ENCODE data around the gene DCAF11. TPM values are rescaled to one million over a fixed set of nuclear protein-coding genes. Genes with fewer than 3 reads are reported as not detected.

The DCAF11 gene
- total RNA-seq, 6 donors from 2014 or later, result 68.4 to 138 (median 95.0) TPM

DNA sequence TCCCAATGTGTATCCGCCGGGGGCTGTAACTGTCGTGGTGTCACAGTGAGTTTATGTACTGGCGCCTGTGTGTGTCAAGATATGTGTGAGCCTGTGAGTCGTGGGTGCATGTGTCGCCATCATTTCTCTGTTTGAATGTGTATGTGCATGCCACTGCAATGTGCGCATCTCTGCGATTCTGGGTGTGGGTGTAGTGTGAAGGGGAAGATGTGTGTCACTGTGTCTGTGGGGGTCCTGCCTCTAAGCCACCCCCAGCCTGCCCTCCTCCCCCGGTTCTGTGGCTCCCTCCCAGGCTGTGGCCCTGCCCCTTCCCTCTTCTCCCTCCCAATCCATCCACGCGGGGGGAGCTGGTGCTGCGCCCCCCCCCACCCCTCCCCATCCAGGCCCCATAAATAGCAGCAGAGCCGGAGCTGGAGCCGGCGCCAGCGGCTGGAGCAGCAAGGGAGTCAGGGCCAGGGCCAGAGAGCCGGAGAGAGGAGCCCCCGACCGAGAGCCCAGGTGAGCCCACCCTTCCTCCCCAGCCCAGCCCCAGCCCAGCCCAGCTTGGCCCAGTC lies 43.4 kb upstream of the DCAF11 start, which contains the start of gene CPNE6:
Gene CPNE6, plus strand, starts transcription at position 419 of the 554 bp plus-strand sequence. CDS start 1,375 bp downstream, outside the sequence.
- H3K4me3 ChIP-seq, result no peak within 1 kb of the TSS

DNA sequence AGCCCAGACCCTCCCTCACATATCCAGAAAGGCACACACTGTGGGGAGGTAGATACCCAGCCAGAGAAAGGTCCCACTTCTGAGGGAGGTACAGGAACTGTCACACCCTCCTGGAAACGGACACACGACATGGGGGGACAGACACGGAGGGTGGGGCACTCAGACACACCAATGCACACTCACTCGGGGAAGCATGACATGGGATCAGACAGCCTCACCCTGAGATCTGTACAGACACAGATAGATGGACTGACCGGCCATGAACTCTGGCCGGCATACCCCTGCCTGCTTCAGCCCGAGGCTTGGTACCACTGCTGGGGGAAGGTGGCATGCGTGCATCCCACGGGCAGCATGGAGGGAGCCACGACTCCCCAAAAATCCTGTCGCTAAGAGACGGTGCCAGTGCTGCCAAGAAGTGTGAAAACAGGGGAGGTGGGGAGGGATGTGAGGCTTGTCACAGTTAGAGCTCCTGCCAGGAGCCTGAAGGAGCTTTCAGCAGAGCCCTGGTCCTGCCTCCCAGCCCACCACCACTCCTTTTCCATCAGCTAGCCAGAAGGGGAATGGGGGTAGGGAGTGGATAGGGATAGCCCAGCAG lies 42.6 kb upstream of the DCAF11 start:
- Histone ChIP-seq H3K4me3 (no peak overlapping the region), H3K4me1 (peaks cover 0 to 4% (median 2%) of the 10 kb centered on the region in 4 donors), H3K27me3 (no peaks in the 10 kb centered on the region), H3K36me3 (no peaks in the 10 kb centered on the region), H3K27ac (no peak overlapping the region), H3K9me3 (no peaks in the 10 kb centered on the region)
- DNase-seq (no peak), ATAC-seq (ENCODE audit: low FRiP score in 2 of 2) (no peak)
- whole genome bisulfite sequencing, 2 donors, result 44 to 64% methylated on average over 4 to 12 of the region's 12 CpGs
- TF ChIP-seq POLR2A (IDR thresholded peaks at IDR 0.05) (no peak), EP300 (IDR thresholded peaks at IDR 0.05) (no peak), POLR2AphosphoS5 (IDR thresholded peaks at IDR 0.05) (no peak)
- TF ChIP-seq, protein P1, sequence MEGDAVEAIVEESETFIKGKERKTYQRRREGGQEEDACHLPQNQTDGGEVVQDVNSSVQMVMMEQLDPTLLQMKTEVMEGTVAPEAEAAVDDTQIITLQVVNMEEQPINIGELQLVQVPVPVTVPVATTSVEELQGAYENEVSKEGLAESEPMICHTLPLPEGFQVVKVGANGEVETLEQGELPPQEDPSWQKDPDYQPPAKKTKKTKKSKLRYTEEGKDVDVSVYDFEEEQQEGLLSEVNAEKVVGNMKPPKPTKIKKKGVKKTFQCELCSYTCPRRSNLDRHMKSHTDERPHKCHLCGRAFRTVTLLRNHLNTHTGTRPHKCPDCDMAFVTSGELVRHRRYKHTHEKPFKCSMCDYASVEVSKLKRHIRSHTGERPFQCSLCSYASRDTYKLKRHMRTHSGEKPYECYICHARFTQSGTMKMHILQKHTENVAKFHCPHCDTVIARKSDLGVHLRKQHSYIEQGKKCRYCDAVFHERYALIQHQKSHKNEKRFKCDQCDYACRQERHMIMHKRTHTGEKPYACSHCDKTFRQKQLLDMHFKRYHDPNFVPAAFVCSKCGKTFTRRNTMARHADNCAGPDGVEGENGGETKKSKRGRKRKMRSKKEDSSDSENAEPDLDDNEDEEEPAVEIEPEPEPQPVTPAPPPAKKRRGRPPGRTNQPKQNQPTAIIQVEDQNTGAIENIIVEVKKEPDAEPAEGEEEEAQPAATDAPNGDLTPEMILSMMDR (IDR thresholded peaks at IDR 0.05), result no peak

More for the DNA sequence above, 43.4 kb upstream of the DCAF11 start, which contains the start of gene CPNE6:
- no peaks in the 10 kb centered on the region for H3K9me3 ChIP-seq
- WGBS, 2 donors, result 58 to 62% methylated on average over 10 to 18 of the region's 19 CpGs
- DNase-seq, result no peak
- TF ChIP-seq, protein P1 (IDR thresholded peaks at IDR 0.05), result no peak
- TF ChIP-seq POLR2AphosphoS5 (IDR thresholded peaks at IDR 0.05) (no peak), EP300 (IDR thresholded peaks at IDR 0.05) (no peak), POLR2A (IDR thresholded peaks at IDR 0.05) (no peak)
- no peak within 1 kb of the TSS for H3K27ac ChIP-seq
- peaks cover 0 to 4% (median 2%) of the 10 kb centered on the region in 4 donors for H3K4me1 ChIP-seq
- no peaks in the 10 kb centered on the region for H3K36me3 ChIP-seq
- no peaks in the 10 kb centered on the region for H3K27me3 ChIP-seq
- no peak for ATAC-seq (ENCODE audit: low FRiP score in 2 of 2)

DNA sequence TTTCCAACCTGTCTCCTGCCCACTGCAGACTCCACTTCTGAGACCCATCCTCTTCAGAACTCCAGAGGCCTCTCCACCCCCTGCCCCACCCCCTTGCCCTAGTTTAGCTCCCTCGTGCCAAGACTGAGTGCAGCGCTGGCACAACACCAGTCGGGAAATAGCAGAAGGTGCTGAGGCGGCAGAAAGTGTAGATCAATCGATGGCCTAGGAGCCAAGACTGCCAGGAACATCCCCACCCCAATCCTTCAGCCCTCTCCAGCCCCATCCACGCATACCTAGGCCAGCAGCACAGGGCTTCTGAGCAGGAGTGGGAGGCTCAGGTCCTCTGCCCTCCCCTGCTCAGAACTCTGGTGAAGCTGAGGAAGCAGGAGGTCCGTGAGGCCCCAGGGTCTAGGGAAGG lies 42.1 kb upstream of the DCAF11 start:
- TF ChIP-seq POLR2AphosphoS5 (IDR thresholded peaks at IDR 0.05), result no peak
- TF ChIP-seq, protein P1 (IDR thresholded peaks at IDR 0.05), result no peak
- no peak for TF ChIP-seq EP300 (IDR thresholded peaks at IDR 0.05)
- no peak for TF ChIP-seq POLR2A (IDR thresholded peaks at IDR 0.05)
- Histone ChIP-seq H3K9me3 (no peaks in the 10 kb centered on the region), H3K36me3 (no peaks in the 10 kb centered on the region), H3K27ac (no peak overlapping the region), H3K4me1 (peaks cover 0 to 4% (median 2%) of the 10 kb centered on the region in 4 donors), H3K4me3 (no peak overlapping the region), H3K27me3 (no peaks in the 10 kb centered on the region)
- DNase-seq (no peak), ATAC-seq (ENCODE audit: low FRiP score in 2 of 2) (no peak)
- WGBS, 2 donors, result 36 to 57% methylated on average over 6 to 7 of the region's 7 CpGs

DNA sequence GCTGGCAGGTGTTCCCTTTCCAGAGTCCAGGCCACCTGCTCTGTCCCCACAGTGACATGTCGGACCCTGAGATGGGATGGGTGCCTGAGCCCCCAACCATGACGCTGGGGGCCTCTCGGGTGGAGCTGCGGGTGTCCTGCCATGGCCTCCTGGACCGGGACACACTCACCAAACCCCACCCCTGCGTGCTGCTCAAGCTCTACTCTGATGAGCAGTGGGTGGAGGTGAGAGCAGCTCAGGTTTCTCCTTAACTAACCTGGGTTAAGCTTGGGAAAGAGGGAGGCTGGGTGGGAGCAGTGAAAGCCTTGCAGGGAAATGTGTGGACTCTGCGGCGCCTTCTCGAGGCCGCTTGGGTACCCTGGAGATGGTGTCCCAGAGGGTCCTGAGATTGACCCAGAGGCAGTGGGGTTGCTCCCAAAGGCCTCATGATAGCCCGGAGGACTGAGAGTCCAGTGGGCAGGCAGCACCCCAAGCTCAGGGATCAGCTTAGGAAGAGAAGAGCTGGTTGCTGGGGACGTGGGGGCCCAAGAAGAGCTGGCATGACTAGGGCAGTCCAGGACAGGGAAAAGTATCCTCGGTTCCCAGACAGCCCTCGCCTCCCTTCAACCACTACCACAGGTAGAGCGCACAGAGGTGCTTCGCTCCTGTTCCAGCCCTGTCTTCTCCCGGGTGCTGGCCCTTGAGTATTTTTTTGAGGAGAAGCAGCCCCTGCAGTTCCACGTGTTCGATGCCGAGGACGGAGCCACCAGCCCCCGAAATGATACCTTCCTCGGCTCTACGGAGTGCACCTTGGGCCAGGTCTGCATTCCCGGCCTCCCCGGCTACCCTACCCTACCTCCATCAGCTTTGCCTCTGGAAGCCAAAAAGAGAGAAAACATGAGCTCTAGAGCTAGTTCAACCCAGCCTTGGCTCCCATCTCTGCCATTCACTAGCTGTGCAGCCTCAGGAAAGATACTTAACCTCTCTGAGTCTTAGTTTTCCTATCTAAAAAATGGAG lies 41.4 kb upstream of the DCAF11 start:
- Histone ChIP-seq H3K4me3 (no peak overlapping the region), H3K9me3 (no peaks in the 10 kb centered on the region), H3K27ac (no peak overlapping the region), H3K36me3 (no peaks in the 10 kb centered on the region), H3K4me1 (peaks cover 0 to 4% (median 2%) of the 10 kb centered on the region in 4 donors), H3K27me3 (no peaks in the 10 kb centered on the region)
- ATAC-seq (ENCODE audit: low FRiP score in 2 of 2) (no peak), DNase-seq (no peak)
- TF ChIP-seq, protein P1 (IDR thresholded peaks at IDR 0.05), result no peak
- TF ChIP-seq EP300 (IDR thresholded peaks at IDR 0.05), result no peak
- no peak for TF ChIP-seq POLR2A (IDR thresholded peaks at IDR 0.05)
- TF ChIP-seq POLR2AphosphoS5 (IDR thresholded peaks at IDR 0.05), result no peak
- WGBS, 2 donors, result 80 to 86% methylated on average over 16 to 26 of the region's 26 CpGs

Measured in upper lobe of left lung (tissue), 6 donors.